HepG2 (cell line): Measurements from ENCODE around the gene GTF2F1. TPM values are rescaled to one million over a fixed set of nuclear protein-coding genes. Genes with fewer than 3 reads are reported as not detected.

Experiments
- CREB1 ChIP-seq, 2 experiments: fragments of 450-650 bp in 1 of 2; IDR thresholded peaks; 2 replicates each; pipeline ENCODE4 v1.6.1; 2016 to 2017; ENCODE audit warnings: control low read depth in 1 of 2, mild to moderate bottlenecking in 1 of 2, missing compliant biosample characterization in 1 of 2, missing genetic modification characterization in 1 of 2
- FUBP1 ChIP-seq: sonication (generic); formaldehyde crosslinking; IDR thresholded peaks from 2 replicates; pipeline ENCODE4 v1.5.1; 2020; ENCODE audit warnings: missing genetic modification reagents, mild to moderate bottlenecking, borderline replicate concordance
- GLMP ChIP-seq: sonication (generic); formaldehyde crosslinking; IDR thresholded peaks from 2 replicates; pipeline ENCODE4 v1.9.0; 2021; ENCODE audit warnings: missing genetic modification reagents, mild to moderate bottlenecking, borderline replicate concordance
- KDM1A ChIP-seq: IDR thresholded peaks from 2 replicates; pipeline ENCODE4 v1.6.1; 2016; ENCODE audit warnings: missing compliant biosample characterization
- NFYB ChIP-seq: sonication (generic); formaldehyde crosslinking; IDR thresholded peaks from 2 replicates; pipeline ENCODE4 v1.4.0; 2020; ENCODE audit warnings: missing genetic modification reagents
- RBFOX2 ChIP-seq: fragments of 200-400 bp; formaldehyde crosslinking; IDR thresholded peaks from 2 replicates; pipeline ENCODE4 v1.6.1; 2017; ENCODE audit warnings: low read depth, mild to moderate bottlenecking, low read length
- SAP130 ChIP-seq: IDR thresholded peaks from 2 replicates; pipeline ENCODE4 v1.6.1; 2016; ENCODE audit warnings: low read depth
- SP4 ChIP-seq: sonication (generic); formaldehyde crosslinking; IDR thresholded peaks from 2 replicates; pipeline ENCODE4 v1.8.1; 2023; ENCODE audit warnings: mild to moderate bottlenecking, missing genetic modification reagents
- ZNF468 ChIP-seq: sonication (generic); formaldehyde crosslinking; IDR thresholded peaks from 2 replicates; pipeline ENCODE4 v1.8.0; 2022; ENCODE audit warnings: mild to moderate bottlenecking, moderate library complexity, missing genetic modification reagents
- ZNF646 ChIP-seq: sonication (generic); formaldehyde crosslinking; IDR thresholded peaks from 2 replicates; pipeline ENCODE4 v1.9.0; 2021; ENCODE audit warnings: mild to moderate bottlenecking, missing genetic modification reagents
- ZNF704 ChIP-seq: sonication (generic); formaldehyde crosslinking; IDR thresholded peaks from 2 replicates; pipeline ENCODE4 v1.8.1; 2023; ENCODE audit warnings: mild to moderate bottlenecking, inconsistent platforms, moderate library complexity, missing genetic modification reagents, borderline replicate concordance
- ZNF816 ChIP-seq: sonication (generic); formaldehyde crosslinking; IDR thresholded peaks from 2 replicates; pipeline ENCODE4 v1.8.0; 2022; ENCODE audit warnings: missing genetic modification reagents, mild to moderate bottlenecking, borderline replicate concordance
- ZNF83 ChIP-seq: sonication (generic); formaldehyde crosslinking; IDR thresholded peaks from 2 replicates; pipeline ENCODE4 v1.4.0; 2020; ENCODE audit warnings: missing genetic modification reagents, mild to moderate bottlenecking, borderline replicate concordance
- polyA plus RNA-seq, 8 experiments: library from polyadenylated mRNA; depleted of rRNA in 3 of 8; stranded (reverse) in 7 of 8; unstranded in 1 of 8; fragments of >200 nt; fragmentation: Illumina TruSeq in 4 of 8; extraction: Trizol in 4 of 8; gene quantifications; 2 replicates each; pipeline versions ENCODE4 v1.2.1 to v1.2.3, GENCODE V29; 2011 to 2016; ENCODE audit warnings: low read depth in 4 of 8, missing spikeins in 1 of 8, mixed read lengths in 1 of 8; ENCODE audit not compliant: insufficient read depth in 1 of 8
- total RNA-seq, 5 experiments: library from RNA; depleted of rRNA; stranded (reverse); fragments of >200 nt; fragmentation: Illumina TruSeq; extraction: Trizol; gene quantifications; 2 replicates each; pipeline ENCODE4 v1.2.3, GENCODE V29; 2016; ENCODE audit warnings: low read depth in 1 of 5

Gene GTF2F1
- total and polyA plus RNA-seq, 2 of the 13 experiments (the other 11 are each of a cell fraction or from before 2014, with no cell fraction given): 27.8 to 34.1 TPM

GRCh38 chr19:6372594-6373095 is 20.3 kb downstream of the GTF2F1 start, which contains the start of gene ALKBH7 (continued):
- no peak for TF ChIP-seq GLMP
- TF ChIP-seq FUBP1 (CRISPR knock-in tag): no peak
- TF ChIP-seq CREB1 (IDR thresholded peaks at IDR 0.05): peak; percentile 71; the same call in 1 of the 2 replicates
- no peak for TF ChIP-seq CREB1 (CRISPR knock-in tag; IDR thresholded peaks at IDR 0.05)
- TF ChIP-seq SP4 (CRISPR knock-in tag): peak; percentile 94
- peak; percentile 100 for TF ChIP-seq NFYB (CRISPR knock-in tag)
- 0 out of 2 replicates have a peak, but pooled peaks have one; percentile 57 for TF ChIP-seq ZNF83 (CRISPR knock-in tag)
- no peak for TF ChIP-seq KDM1A (CRISPR knock-in tag)
- TF ChIP-seq ZNF704 (CRISPR knock-in tag): peak; percentile 61; the same call in 1 of the 2 replicates
- peak; percentile 57; the same call in 1 of the 2 replicates for TF ChIP-seq ZNF816 (CRISPR knock-in tag)
- TF ChIP-seq ZNF646 (CRISPR knock-in tag): no peak
- peak; percentile 93 for TF ChIP-seq RBFOX2
- peak; percentile 90; the same call in 1 of the 2 replicates for TF ChIP-seq ZNF468 (CRISPR knock-in tag)
- peak; percentile 59 for TF ChIP-seq SAP130
